Smooth muscle cell (in vitro differentiated cells): ENCODE results near the gene ARID2. TPM values are rescaled to one million over a fixed set of nuclear protein-coding genes. Genes with fewer than 3 reads are reported as not detected.

Experiments
- DNase-seq: peaks from one replicate; lab custom pipeline; 2025; ENCODE audit not compliant: unreplicated experiment; lab: John Stamatoyannopoulos, UW
- H2AFZ ChIP-seq: fragments of 200-600 bp; sonication (generic); 2 replicates; pipeline ENCODE4 v1.6.0; 2016; ENCODE audit warnings: antibody characterized with exemption, low read depth, mild to moderate bottlenecking
- H3F3A ChIP-seq: fragments of 200-600 bp; sonication (generic); 2 replicates; pipeline ENCODE4 v1.6.0; 2017; ENCODE audit warnings: antibody characterized with exemption, low read depth
- H3K27ac ChIP-seq: fragments of 200-600 bp; sonication (generic); 2 replicates; pipeline ENCODE4 v1.5.1; 2016; ENCODE audit warnings: low read depth, mild to moderate bottlenecking
- H3K27me3 ChIP-seq: fragments of 200-600 bp; sonication (generic); 2 replicates; pipeline ENCODE4 v1.6.1; 2016; ENCODE audit warnings: low read depth, mild to moderate bottlenecking
- H3K36me3 ChIP-seq: fragments of 200-600 bp; sonication (generic); 2 replicates; pipeline ENCODE4 v1.5.1; 2016; ENCODE audit warnings: low read depth
- H3K4me1 ChIP-seq: fragments of 200-600 bp; sonication (generic); 2 replicates; pipeline ENCODE4 v1.5.1; 2016; ENCODE audit warnings: low read depth
- H3K4me2 ChIP-seq: fragments of 200-600 bp; sonication (generic); 2 replicates; pipeline ENCODE4 v1.6.0; 2016; ENCODE audit warnings: mild to moderate bottlenecking
- H3K4me3 ChIP-seq: fragments of 200-600 bp; sonication (generic); 2 replicates; pipeline ENCODE4 v1.5.1; 2016; ENCODE audit warnings: mild to moderate bottlenecking
- H3K79me2 ChIP-seq: fragments of 200-600 bp; sonication (generic); 2 replicates; pipeline ENCODE4 v1.6.0; 2016; ENCODE audit warnings: low read depth, mild to moderate bottlenecking
- H3K9ac ChIP-seq: fragments of 200-600 bp; sonication (generic); 2 replicates; pipeline ENCODE4 v1.6.0; 2016; ENCODE audit warnings: low read depth
- H3K9me3 ChIP-seq: fragments of 200-600 bp; sonication (generic); replicated peaks from 2 replicates; pipeline ENCODE4 v1.5.1; 2016; ENCODE audit warnings: low read depth
- H4K20me1 ChIP-seq: fragments of 200-600 bp; sonication (generic); 2 replicates; pipeline ENCODE4 v1.6.0; 2016; ENCODE audit warnings: low read depth
- CTCF ChIP-seq: fragments of 200-600 bp; sonication (generic); IDR thresholded peaks from 2 replicates; pipeline ENCODE4 v1.5.1; 2017; ENCODE audit warnings: borderline replicate concordance, mild to moderate bottlenecking, antibody characterized with exemption; ENCODE audit not compliant: insufficient read depth, poor library complexity, severe bottlenecking
- WGBS: methylation state at CpG from one replicate; pipeline ENCODE4 v1.1.7; 2016; ENCODE audit warnings: low lambda C conversion rate; 5-methylcytosine and 5-hydroxymethylcytosine counted together
- polyA plus RNA-seq: library from polyadenylated mRNA; unstranded; fragments of >200 nt; fragmentation: Nextera tagmentation; extraction: Ambion mirVana; gene quantifications from 2 replicates; pipeline ENCODE4 v1.2.1, GENCODE V29; 2016
- total RNA-seq: library from RNA; depleted of rRNA; stranded (reverse); fragments of >200 nt; gene quantifications from 2 replicates; pipeline ENCODE4 v1.2.3, GENCODE V29; 2014

The ARID2 gene
- total and polyA plus RNA-seq, 2 experiments from 2014 or later = 9.9 to 36.2 TPM

- Histone ChIP-seq H4K20me1 (peaks cover 10% of the 10 kb centered on the region), H3K9ac (no peak overlapping the region), H3K4me1 (peaks cover 26% of the 10 kb centered on the region), H3K79me2 (peaks cover 71% of the 10 kb centered on the region), H3K27ac (peak overlapping the region; percentile 91), H3K4me3 (peak overlapping the region; percentile 87), H2AFZ (no peak overlapping the region), H3K27me3 (no peaks in the 10 kb centered on the region), H3K36me3 (peaks cover 6% of the 10 kb centered on the region), H3K4me2 (peak overlapping the region; percentile 97), H3F3A (peaks cover 18% of the 10 kb centered on the region), H3K9me3 (no peaks in the 10 kb centered on the region)
- no peak for TF ChIP-seq CTCF
- DNase-seq = no peak
Measured at GRCh38 chr12:45732936-45733335, 3.4 kb downstream of the ARID2 start.

- peaks cover 6% of the 10 kb centered on the region for H3K36me3 ChIP-seq
- H3K79me2 ChIP-seq = peaks cover 100% of the 10 kb centered on the region
- peaks cover 9% of the 10 kb centered on the region for H3K4me1 ChIP-seq
- H3K9ac ChIP-seq = no peak overlapping the region
- H3K9me3 ChIP-seq = no peaks in the 10 kb centered on the region
- no peak for TF ChIP-seq CTCF
- no peak overlapping the region for H3K4me2 ChIP-seq
- no peak overlapping the region for H3K4me3 ChIP-seq
- no peak for DNase-seq
- no peak overlapping the region for H2AFZ ChIP-seq
- H3K27ac ChIP-seq = no peak overlapping the region
- no peaks in the 10 kb centered on the region for H3K27me3 ChIP-seq
- H4K20me1 ChIP-seq = peaks cover 24% of the 10 kb centered on the region
- no peaks in the 10 kb centered on the region for H3F3A ChIP-seq
Measured at GRCh38 chr12:45737638-45738037, 8.1 kb downstream of the ARID2 start.

GRCh38 chr12:45742590-45742989, 13.1 kb downstream of the ARID2 start:
- H3K9ac ChIP-seq = no peak overlapping the region
- no peaks in the 10 kb centered on the region for H3K36me3 ChIP-seq
- no peak for TF ChIP-seq CTCF
- peaks cover 100% of the 10 kb centered on the region for H3K79me2 ChIP-seq
- H3K4me2 ChIP-seq = no peak overlapping the region
- H3K27me3 ChIP-seq = no peaks in the 10 kb centered on the region
- WGBS = 98% methylated on average over 1 of the region's 1 CpG
- no peaks in the 10 kb centered on the region for H3K4me1 ChIP-seq
- no peaks in the 10 kb centered on the region for H3F3A ChIP-seq
- H2AFZ ChIP-seq = no peak overlapping the region
- DNase-seq = no peak
- no peaks in the 10 kb centered on the region for H3K9me3 ChIP-seq
- peaks cover 61% of the 10 kb centered on the region for H4K20me1 ChIP-seq
- no peak overlapping the region for H3K4me3 ChIP-seq
- no peak overlapping the region for H3K27ac ChIP-seq

DNA sequence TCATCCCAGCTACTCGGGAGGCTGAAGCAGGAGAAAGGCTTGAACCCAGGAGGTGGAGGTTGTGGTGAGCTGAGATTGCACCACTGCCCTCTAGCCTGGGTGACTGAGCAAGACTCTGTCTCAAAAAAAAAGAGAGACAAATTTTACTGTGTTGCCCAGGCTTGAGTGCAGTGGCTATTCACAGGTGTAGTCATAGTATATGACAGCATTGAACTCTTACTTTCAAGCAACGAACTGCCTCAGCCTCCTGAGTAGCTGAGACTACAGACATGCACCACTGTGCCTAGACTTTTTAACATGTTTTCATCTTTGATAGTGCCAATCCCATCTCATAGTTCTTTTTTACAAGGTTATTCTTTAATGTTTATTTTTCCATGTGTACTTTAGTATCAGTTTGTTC, 13.7 kb downstream of the ARID2 start:
- Histone ChIP-seq H3K79me2 (peaks cover 100% of the 10 kb centered on the region), H3K9ac (no peak overlapping the region), H3K36me3 (no peaks in the 10 kb centered on the region), H3K27me3 (no peaks in the 10 kb centered on the region), H3K27ac (no peak overlapping the region), H3K4me3 (no peak overlapping the region), H3K4me1 (no peaks in the 10 kb centered on the region), H2AFZ (no peak overlapping the region), H3K9me3 (no peaks in the 10 kb centered on the region), H4K20me1 (peaks cover 63% of the 10 kb centered on the region), H3F3A (no peaks in the 10 kb centered on the region), H3K4me2 (no peak overlapping the region)
- WGBS = 96% methylated on average over 2 of the region's 2 CpGs
- DNase-seq = no peak
- TF ChIP-seq CTCF = no peak
